NCI-H748 (cell line): ENCODE data around the gene STK32C.
A peak's percentile ranks its signal among the peaks of the same experiment; 100 is the strongest.
"Not testable (repeated sequence)": the region's sequence is repeated elsewhere in the genome, so short reads cannot be mapped to it uniquely, and the experiment has no call there.

Experiments
- DNase-seq: peaks from one replicate; lab custom pipeline; 2025; ENCODE audit not compliant: unreplicated experiment; lab: John Stamatoyannopoulos, UW

The STK32C gene

GRCh38 chr10:132302421-132303310, 5.1 kb downstream of the STK32C start:
- DNase-seq: no peak

- DNase-seq: no peak
Observed at GRCh38 chr10:132301371-132302330, 6.1 kb downstream of the STK32C start.

- no peak for DNase-seq
Observed at GRCh38 chr10:132300582-132300981, 7.2 kb downstream of the STK32C start.

GRCh38 chr10:132299371-132300336, 8.1 kb downstream of the STK32C start:
- no peak for DNase-seq

- no peak for DNase-seq
Observed at GRCh38 chr10:132298038-132298881, 9.5 kb downstream of the STK32C start.

GRCh38 chr10:132297526-132297925, 10.2 kb downstream of the STK32C start:
- peak; percentile 76 for DNase-seq

- peak; percentile 9 for DNase-seq
Observed at GRCh38 chr10:132296666-132297443, 10.9 kb downstream of the STK32C start.

GRCh38 chr10:132295481-132295880, 12.3 kb downstream of the STK32C start:
- DNase-seq: not testable (repeated sequence)

- peak; percentile 91 for DNase-seq
Observed at GRCh38 chr10:132294561-132295318, 13.0 kb downstream of the STK32C start.

GRCh38 chr10:132293813-132294520, 13.8 kb downstream of the STK32C start:
- DNase-seq: no peak

GRCh38 chr10:132293201-132293812, 14.4 kb downstream of the STK32C start:
- DNase-seq: peak; percentile 32

- DNase-seq: no peak
Observed at GRCh38 chr10:132292287-132293200, 15.2 kb downstream of the STK32C start.

- DNase-seq: no peak
Observed at GRCh38 chr10:132291826-132292225, 15.9 kb downstream of the STK32C start.

- no peak for DNase-seq
Observed at GRCh38 chr10:132290631-132291030, 17.1 kb downstream of the STK32C start.

GRCh38 chr10:132289439-132289838, 18.3 kb downstream of the STK32C start:
- no peak for DNase-seq
